IMR-90 (cell line): ENCODE measurements around the gene LYRM2. TPM values are rescaled to one million over a fixed set of nuclear protein-coding genes. Genes with fewer than 3 reads are reported as not detected.

Experiments used
- ATAC-seq: fragments of 200-7000 bp; cut with Tn5 transposase; 2 replicates; pipeline ENCODE4 v1.9.1; 2020; ENCODE audit warnings: low read depth, mild to moderate bottlenecking, moderate library complexity
- BruUV-seq: library from RNA; stranded (reverse); fragments of 400-500 nt; replicated peaks from 2 replicates; lab custom pipeline; 2021; lab: Mats Ljungman, UMichigan
- CTCF ChIA-PET: fragments of 300-600 bp; formaldehyde crosslinking; extraction: SDS; loops from one replicate; lab custom pipeline; 2021; ENCODE audit warnings: antibody characterized with exemption; lab: Yijun Ruan, JAX
- POLR2A ChIA-PET: fragments of 300-600 bp; sonication (Branson Sonifier 250); formaldehyde crosslinking; loops from one replicate; lab custom pipeline; 2022; ENCODE audit warnings: antibody characterized with exemption; ENCODE audit not compliant: unreplicated experiment; lab: Charles Lee
- DNase-seq: peaks from one replicate; pipeline ENCODE4 v3.0.0; 2013
- H2AFZ ChIP-seq: replicated peaks from 2 replicates; pipeline ENCODE3; 2013; ENCODE audit warnings: low read length, mild to moderate bottlenecking; ENCODE audit not compliant: poor library complexity
- H2AK5ac ChIP-seq: 2 replicates; pipeline ENCODE4 v1.6.1; 2013; ENCODE audit warnings: low read depth, low read length, inconsistent platforms
- H2AK9ac ChIP-seq: replicated peaks from 2 replicates; pipeline ENCODE3; 2013; ENCODE audit warnings: mild to moderate bottlenecking, low read depth, low read length, moderate library complexity; ENCODE audit not compliant: poor library complexity
- H2BK120ac ChIP-seq: 2 replicates; pipeline ENCODE4 v1.6.1; 2013; ENCODE audit warnings: low read depth, low read length, inconsistent platforms
- H2BK15ac ChIP-seq: 3 replicates; pipeline ENCODE4 v1.6.1; 2013; ENCODE audit warnings: low read depth, low read length, inconsistent platforms
- H2BK20ac ChIP-seq: 2 replicates; pipeline ENCODE4 v1.6.1; 2013; ENCODE audit warnings: low read depth, mild to moderate bottlenecking, inconsistent platforms, low read length, moderate library complexity
- H2BK5ac ChIP-seq: 2 replicates; pipeline ENCODE4 v1.6.1; 2013; ENCODE audit warnings: mild to moderate bottlenecking, low read depth, low read length, inconsistent platforms; ENCODE audit not compliant: poor library complexity, severe bottlenecking
- H3K14ac ChIP-seq: replicated peaks from 2 replicates; pipeline ENCODE4 v1.6.1; 2013; ENCODE audit warnings: low read depth, low read length, inconsistent platforms
- H3K18ac ChIP-seq: 2 replicates; pipeline ENCODE4 v1.6.1; 2013; ENCODE audit warnings: low read depth, low read length, control low read depth
- H3K23ac ChIP-seq: 2 replicates; pipeline ENCODE4 v1.6.1; 2013; ENCODE audit warnings: low read depth, low read length, inconsistent platforms
- H3K27ac ChIP-seq: 2 replicates; pipeline ENCODE4 v1.5.1; 2013; ENCODE audit warnings: mild to moderate bottlenecking, control low read depth, low read length; ENCODE audit not compliant: insufficient read depth
- H3K27me3 ChIP-seq: 2 replicates; pipeline ENCODE4 v1.6.1; 2013; ENCODE audit warnings: low read length; ENCODE audit not compliant: control insufficient read depth, insufficient read depth
- H3K36me3 ChIP-seq: 2 replicates; pipeline ENCODE4 v1.6.1; 2013; ENCODE audit warnings: low read length, mixed read lengths; ENCODE audit not compliant: control insufficient read depth, insufficient read depth
- H3K4ac ChIP-seq: 2 replicates; pipeline ENCODE4 v1.6.1; 2013; ENCODE audit warnings: low read depth, low read length, inconsistent platforms
- H3K4me1 ChIP-seq: 2 replicates; pipeline ENCODE4 v1.6.1; 2013; ENCODE audit warnings: low read length, mixed read lengths; ENCODE audit not compliant: control insufficient read depth, insufficient read depth
- H3K4me2 ChIP-seq: 2 replicates; pipeline ENCODE4 v1.6.1; 2013; ENCODE audit warnings: low read depth, mild to moderate bottlenecking, control low read depth, low read length, moderate library complexity
- H3K4me3 ChIP-seq: 2 replicates; pipeline ENCODE4 v1.5.1; 2013; ENCODE audit warnings: low read depth, mild to moderate bottlenecking, control low read depth, low read length, moderate library complexity; ENCODE audit not compliant: insufficient read depth
- H3K56ac ChIP-seq: 2 replicates; pipeline ENCODE4 v1.6.1; 2013; ENCODE audit warnings: low read length, inconsistent platforms; ENCODE audit not compliant: insufficient read depth; ENCODE audit errors: extremely low read depth
- H3K79me1 ChIP-seq, 2 experiments: 2 replicates each; pipeline ENCODE4 v1.6.1; 2013; ENCODE audit warnings: low read length in 2 of 2, inconsistent platforms in 1 of 2, low read depth in 1 of 2
- H3K9ac ChIP-seq: 2 replicates; pipeline ENCODE4 v1.6.1; 2013; ENCODE audit warnings: low read depth, low read length, control low read depth
- H3K9me1 ChIP-seq: 2 replicates; pipeline ENCODE4 v1.6.1; 2013; ENCODE audit warnings: low read length, inconsistent platforms; ENCODE audit not compliant: insufficient read depth
- H3K9me3 ChIP-seq: 2 replicates; pipeline ENCODE4 v1.6.1; 2013; ENCODE audit warnings: low read length; ENCODE audit not compliant: control insufficient read depth, insufficient read depth
- H4K20me1 ChIP-seq: 2 replicates; pipeline ENCODE4 v1.6.1; 2013; ENCODE audit warnings: low read length, inconsistent platforms; ENCODE audit not compliant: insufficient read depth
- H4K5ac ChIP-seq: 2 replicates; pipeline ENCODE4 v1.6.1; 2013; ENCODE audit warnings: mild to moderate bottlenecking, low read depth, low read length, control low read depth
- H4K8ac ChIP-seq, 2 experiments: 2 replicates each; pipeline ENCODE4 v1.6.1; 2013; ENCODE audit warnings: low read depth in 2 of 2, low read length in 2 of 2, control low read depth in 1 of 2, inconsistent platforms in 1 of 2
- H4K91ac ChIP-seq: 2 replicates; pipeline ENCODE4 v1.6.1; 2013; ENCODE audit warnings: low read depth, low read length, inconsistent platforms; ENCODE audit not compliant: insufficient read depth
- MAZ ChIP-seq: IDR thresholded peaks from 2 replicates; pipeline ENCODE4 v1.6.1; 2012; ENCODE audit warnings: low read depth, mild to moderate bottlenecking, low read length, improper control_type of control experiment, moderate library complexity, borderline replicate concordance
- MXI1 ChIP-seq: IDR thresholded peaks from 2 replicates; pipeline ENCODE4 v1.6.1; 2012; ENCODE audit warnings: low read depth, mild to moderate bottlenecking, low read length, moderate library complexity, borderline replicate concordance
- POLR2A ChIP-seq: IDR thresholded peaks from 2 replicates; pipeline ENCODE4 v1.6.1; 2012; ENCODE audit warnings: mild to moderate bottlenecking, low read depth, low read length
- RCOR1 ChIP-seq: IDR thresholded peaks from 2 replicates; pipeline ENCODE4 v1.6.1; 2012; ENCODE audit warnings: mild to moderate bottlenecking, low read length, improper control_type of control experiment; ENCODE audit not compliant: insufficient replicate concordance
- WGBS, 2 experiments: methylation state at CpG; one replicate each; pipeline versions ENCODE4 v1.1.5 to v1.1.7; 2013; ENCODE audit warnings: missing lambda C conversion rate in 2 of 2; ENCODE audit not compliant: insufficient read length in 1 of 2; ENCODE audit errors: extremely low coverage in 2 of 2; 5-methylcytosine and 5-hydroxymethylcytosine counted together
- dilution Hi-C: fragments of 300-500 bp; cut with HindIII; formaldehyde crosslinking; loops from one replicate; pipeline ENCODE4 v1.14.3; 2018; ENCODE audit warnings: low sequenced_read_pairs; ENCODE audit not compliant: unreplicated experiment
- in situ Hi-C: fragments of 300-500 bp; cut with MboI; formaldehyde crosslinking; loops from 3 replicates; pipeline ENCODE4 v1.14.3; 2019; ENCODE audit warnings: low sequenced_read_pairs, inconsistent platforms, mixed read lengths
- intact Hi-C: fragments of 100-400 bp; cut with micrococcal nuclease; formaldehyde crosslinking; loops from 2 replicates; pipeline ENCODE4 v1.10.0; 2022
- polyA plus RNA-seq, 3 experiments: library from polyadenylated mRNA; depleted of rRNA; stranded (reverse); fragments of >200 nt; gene quantifications; 2 replicates each; pipeline ENCODE4 v1.2.3, GENCODE V29; 2012; ENCODE audit warnings: low replicate concordance in 1 of 3
- total RNA-seq: library from RNA; depleted of rRNA; stranded (reverse); fragments of >200 nt; gene quantifications from 2 replicates; pipeline ENCODE4 v1.2.3, GENCODE V29; 2012

LYRM2 gene
- total and polyA plus RNA-seq, 2 of the 4 experiments (the other 2 are of a cell fraction), result 14.0 to 24.0 TPM

DNA sequence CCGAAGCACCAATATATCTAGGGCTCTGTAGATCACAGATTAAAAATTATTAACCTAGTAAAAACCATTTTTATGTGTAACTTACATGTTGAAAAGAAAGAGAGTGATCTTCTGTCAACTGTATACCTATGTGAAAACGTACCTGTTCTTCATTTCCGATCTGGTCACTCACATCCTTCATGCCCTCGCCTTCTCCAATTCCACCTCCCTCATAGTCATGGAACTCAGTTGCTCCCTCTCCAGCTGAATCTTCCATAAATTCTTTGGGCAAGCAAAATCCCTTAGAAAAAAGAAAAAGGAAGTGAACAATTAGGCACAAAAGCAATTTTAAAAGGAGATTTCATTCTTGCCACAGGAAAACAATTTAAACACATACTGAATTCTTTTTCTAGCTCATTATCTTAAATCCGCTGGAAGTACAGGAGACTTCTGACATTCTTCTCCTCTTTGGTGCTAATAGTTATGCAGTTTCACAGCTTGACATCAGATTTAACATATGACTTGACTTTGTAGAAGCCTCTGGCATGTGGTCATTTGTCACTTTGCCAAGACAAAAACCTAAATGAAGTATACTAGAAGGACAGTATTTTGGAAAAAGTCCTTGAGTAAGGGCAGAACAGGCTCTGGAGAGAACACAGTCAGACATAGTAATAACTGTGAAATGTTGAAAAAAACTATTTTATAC is 29.5 kb upstream of the LYRM2 start:
- H3K27ac ChIP-seq, result peak overlapping the region; percentile 15; the same call in 1 of the 2 replicates
- H3K23ac ChIP-seq, result no peak overlapping the region
- no peak overlapping the region for H3K14ac ChIP-seq
- H2AFZ ChIP-seq, result no peak overlapping the region
- H3K27me3 ChIP-seq, result no peaks in the 10 kb centered on the region
- H3K9me3 ChIP-seq, result no peaks in the 10 kb centered on the region
- H3K4ac ChIP-seq, result no peak overlapping the region
- no peak overlapping the region for H4K5ac ChIP-seq
- intact Hi-C loops, result no loop called here
- dilution Hi-C loops, result no loop called here
- H2BK5ac ChIP-seq, result no peak overlapping the region
- H3K4me2 ChIP-seq, result no peak overlapping the region
- H3K4me1 ChIP-seq, result 0 out of 2 replicates have a peak, but pooled peaks cover 2% of the 10 kb centered on the region
- TF ChIP-seq MXI1 (no peak), MAZ (no peak), POLR2A (no peak), RCOR1 (no peak)
- POLR2A ChIA-PET, result no interaction called here
- H2BK15ac ChIP-seq, result no peak overlapping the region
- H2AK9ac ChIP-seq, result no peak overlapping the region
- peaks cover 14% of the 10 kb centered on the region for H3K36me3 ChIP-seq
- H3K9ac ChIP-seq, result no peak overlapping the region; the same call in 1 of the 2 replicates
- no CpG with 5 or more reads among the region's 5 CpGs for WGBS, 2 experiments
- H4K91ac ChIP-seq, result no peak overlapping the region
- CTCF ChIA-PET, result interaction anchor here (0.5 kb wide), 1 partner anchor 1589 kb away, joined by 3 read pairs; no protein-coding TSS in a partner anchor
- in situ Hi-C loops, result no loop called here
- no peak overlapping the region for H2BK20ac ChIP-seq
- no peak overlapping the region for H3K18ac ChIP-seq
- no peaks in the 10 kb centered on the region for H3K9me1 ChIP-seq
- no peak overlapping the region for H2BK120ac ChIP-seq
- H4K8ac ChIP-seq, result no peak overlapping the region
- no peak overlapping the region for H2AK5ac ChIP-seq
- peak; percentile 21; the same call in 1 of the 2 replicates for ATAC-seq
- no peaks in the 10 kb centered on the region for H4K20me1 ChIP-seq
- H3K4me3 ChIP-seq, result no peak overlapping the region
- BruUV-seq, result no TSS peak
- no peak overlapping the region for H3K56ac ChIP-seq
- H3K79me1 ChIP-seq, result no peaks in the 10 kb centered on the region
- DNase-seq, result no peak
